Measurements from ENCODE around the gene S100A12.
"Not testable (repeated sequence)": the region's sequence is repeated elsewhere in the genome, so short reads cannot be mapped to it uniquely, and the experiment has no call there.

S100A12 gene

DNA sequence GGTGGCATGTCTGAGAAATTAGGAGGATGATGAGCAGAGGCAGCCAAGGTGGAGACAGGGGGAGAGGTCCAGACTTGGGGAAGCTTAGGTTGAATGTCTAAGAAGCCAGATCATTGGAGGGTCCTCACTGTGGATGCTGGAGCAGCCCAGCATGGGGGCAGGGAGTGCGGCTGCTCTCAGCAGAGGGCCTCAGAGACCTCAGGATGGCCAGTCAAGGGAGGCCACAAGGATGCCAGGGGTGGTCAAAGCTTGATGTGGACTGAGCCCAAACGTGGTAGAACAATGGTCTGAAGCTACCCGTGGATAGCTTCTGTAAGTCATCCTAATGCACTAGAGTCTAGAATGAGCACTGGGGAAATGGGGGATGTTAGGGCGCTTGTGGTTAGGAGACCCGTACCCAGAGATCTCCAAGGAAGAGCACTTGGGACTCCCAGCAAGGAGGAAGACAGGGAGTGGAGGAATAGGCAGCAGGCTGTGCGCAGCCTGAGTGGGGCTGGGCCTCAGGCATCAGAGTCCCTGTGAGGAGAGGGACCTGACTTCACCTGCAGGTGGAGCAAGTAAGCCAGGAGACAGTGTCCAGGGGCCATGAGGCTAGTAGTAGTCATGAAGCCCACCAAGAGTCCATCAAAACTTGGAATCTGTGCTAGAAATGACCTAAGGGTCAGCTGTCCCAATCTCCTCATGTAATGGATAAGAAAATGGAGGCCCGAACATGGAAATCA is 22.0 kb downstream of the S100A12 start:
- DNase-seq (ENCODE audit: low spot score), result peak; percentile 34

DNA sequence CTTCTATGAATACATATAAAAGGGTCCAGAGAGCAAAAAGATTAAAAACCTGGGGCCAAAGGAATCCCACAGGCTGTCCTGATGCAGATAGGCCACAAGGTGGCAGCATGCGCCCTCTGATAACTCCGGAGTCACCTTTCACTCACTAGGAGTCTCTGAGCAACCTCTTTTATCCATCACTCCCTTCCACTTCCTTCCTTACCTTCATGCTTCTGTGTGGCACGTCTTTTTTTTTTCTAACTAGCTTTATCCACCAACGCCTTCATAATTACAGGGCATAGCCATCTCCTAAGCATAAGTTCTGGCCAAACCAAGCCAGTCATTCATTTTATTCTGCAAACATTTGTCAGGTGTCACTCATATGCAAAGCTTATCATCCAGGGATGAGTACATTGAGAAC is 22.9 kb downstream of the S100A12 start:
- peak; percentile 65 for DNase-seq (ENCODE audit: low spot score)

DNA sequence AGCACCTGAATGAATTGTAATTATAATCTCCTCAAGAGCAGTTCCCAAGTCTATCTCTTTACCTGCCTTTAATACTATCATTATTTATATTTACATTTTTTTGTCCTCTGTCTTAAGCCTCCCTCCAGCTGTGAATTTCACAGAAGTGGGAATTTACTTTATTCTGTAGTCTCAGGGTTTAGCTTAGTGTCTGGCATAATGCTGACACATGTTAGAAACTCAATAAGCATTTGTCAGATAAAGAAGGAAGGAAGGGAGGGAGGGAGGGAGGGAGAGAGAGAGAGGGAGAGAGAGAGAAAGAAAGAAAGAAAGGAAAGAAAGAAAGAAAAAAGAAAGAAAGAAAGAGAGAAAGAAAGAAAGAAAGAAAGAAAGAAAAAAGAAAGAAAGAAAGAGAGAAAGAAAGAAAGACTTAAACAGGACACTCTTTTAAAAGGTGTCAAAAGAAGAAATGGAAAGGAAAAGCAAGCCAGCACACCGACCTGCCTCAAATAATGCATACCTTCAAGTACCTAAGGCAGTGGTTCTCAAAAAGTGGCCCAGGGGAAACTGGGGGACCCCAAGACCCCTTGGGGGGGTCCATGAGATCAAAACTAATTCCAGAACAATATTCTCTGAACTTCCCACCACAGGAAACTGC is 25.0 kb downstream of the S100A12 start:
- DNase-seq (ENCODE audit: low spot score), result no peak

DNA sequence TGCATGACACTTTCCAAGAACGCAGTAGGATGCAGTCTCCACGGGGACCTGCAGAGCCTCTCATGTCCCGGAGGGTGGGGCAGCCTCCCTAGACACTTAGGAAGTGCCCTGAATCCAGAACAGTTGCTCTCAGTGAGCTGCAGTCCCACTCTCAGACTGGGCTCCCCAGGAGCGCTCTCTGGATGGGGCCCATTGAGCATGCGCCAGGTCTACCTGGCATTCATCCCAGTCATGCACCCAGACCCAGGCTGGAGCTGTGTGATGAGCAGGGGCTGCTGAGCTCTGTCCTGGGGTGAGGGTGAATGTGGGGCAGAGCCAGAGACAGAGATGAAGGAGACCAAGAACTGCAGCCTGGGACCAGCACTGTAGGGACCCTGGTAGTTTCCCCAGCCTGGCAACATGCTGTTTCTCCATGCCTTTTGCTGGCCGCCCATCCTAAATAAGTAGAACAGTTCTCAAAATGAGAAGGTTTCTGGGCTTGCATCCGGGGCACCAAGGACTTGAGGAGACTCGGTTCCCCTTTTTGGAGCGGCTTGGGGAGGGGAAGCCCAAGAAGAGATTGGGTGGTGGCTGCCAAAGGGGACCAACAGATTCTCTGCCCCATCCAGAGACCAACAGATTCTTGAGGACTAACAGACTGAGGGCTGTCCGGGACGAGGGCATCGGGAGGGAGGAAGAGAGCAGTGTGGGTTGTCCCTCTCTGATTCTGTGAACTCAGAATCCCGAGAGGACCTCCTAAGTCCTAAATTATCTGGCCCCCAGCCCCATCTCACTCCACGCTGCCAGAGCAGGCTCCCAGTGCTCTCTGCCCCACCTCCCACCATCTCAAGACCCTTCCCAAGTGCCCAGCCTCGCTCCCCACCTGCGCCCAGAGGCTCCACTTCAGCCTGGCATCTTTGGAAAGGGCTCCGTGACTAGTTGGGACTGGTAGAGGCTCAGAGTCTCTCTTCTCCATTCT is 25.8 kb downstream of the S100A12 start:
- no peak for DNase-seq (ENCODE audit: low spot score)

DNA sequence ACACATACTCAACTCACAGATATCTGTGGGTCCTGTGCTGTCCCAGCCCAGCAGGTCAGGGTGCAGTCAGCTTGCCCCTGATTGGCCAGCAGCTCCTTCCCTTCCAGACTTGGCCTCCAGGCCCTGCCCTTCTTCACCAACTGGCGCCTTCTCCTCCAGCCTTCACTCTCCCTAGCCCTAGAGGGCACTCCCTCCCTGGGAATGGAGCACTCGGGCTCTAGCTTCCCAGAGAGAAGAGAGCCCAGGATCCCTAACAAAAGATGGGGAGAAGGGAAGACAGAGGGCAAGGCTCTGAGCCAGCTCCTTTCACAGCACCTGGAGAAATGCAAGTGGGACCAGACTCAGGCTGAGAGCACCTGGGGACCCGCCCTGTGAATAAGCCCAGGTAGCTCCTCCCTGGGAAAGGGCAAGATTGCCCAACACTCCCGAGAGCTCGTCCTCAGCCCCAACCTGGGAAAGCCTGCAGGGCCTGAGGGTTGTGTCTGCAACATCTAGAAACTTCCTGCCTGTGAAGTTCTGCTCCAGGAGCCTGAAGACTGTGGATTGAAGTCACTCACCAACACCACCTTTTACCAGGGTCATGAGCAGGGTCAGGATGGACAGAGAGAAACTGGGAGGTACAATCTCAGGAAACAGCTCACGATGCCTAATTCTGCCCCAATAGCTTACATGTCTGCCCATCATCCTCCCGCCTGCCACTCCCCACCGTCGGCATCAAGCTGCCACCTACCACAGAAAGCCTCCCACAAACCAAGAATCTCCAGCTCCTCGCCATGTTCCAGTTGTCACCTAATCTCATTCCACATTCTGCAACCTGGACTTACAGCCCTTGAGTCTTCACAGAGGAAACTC is 26.7 kb downstream of the S100A12 start, which contains the start of gene PGLYRP4:
PGLYRP4 (minus strand) TSS at position 331 of the 852 bp plus-strand sequence. CDS start 909 bp downstream, outside the sequence.
- no peak for DNase-seq (ENCODE audit: low spot score)

DNA sequence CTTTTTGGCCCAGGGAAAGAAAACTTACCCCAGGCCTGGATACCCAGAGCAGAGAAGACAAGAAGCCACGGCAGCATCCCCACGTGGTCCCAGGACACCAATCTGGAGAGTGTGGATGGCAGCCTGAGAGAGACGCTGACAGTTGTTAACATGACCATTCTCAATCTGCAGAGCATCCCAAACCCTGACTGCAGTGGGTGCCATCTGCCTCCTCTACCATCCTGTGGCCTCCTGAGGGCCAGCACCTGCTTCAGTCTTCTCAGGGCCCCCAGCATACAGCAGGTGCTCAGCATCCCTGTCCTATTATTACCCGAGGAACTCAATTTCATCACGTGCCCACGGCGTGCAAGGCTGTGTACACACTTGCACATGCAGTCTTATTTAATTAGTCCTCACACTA is 27.6 kb downstream of the S100A12 start:
- DNase-seq (ENCODE audit: low spot score), result no peak

DNA sequence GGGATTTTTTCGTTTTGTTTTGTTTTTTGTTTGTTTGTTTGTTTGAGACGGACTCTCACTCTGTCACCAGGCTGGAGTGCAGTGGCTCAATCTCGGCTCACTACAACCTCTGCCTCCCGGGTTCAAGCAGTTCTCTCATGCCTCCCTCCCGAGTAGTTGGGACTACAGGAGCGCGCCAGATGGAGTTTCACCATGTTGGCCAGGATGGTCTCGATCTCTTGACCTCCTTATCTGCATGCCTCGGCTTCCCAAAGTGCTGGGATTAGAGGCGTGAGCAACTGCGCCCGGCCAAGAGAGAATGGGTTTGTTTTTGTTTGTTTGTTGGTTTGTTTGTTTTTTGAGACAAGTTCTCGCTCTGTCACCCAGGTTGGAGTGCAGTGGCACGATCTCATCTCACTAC is 28.4 kb downstream of the S100A12 start:
- DNase-seq (ENCODE audit: low spot score), result not testable (repeated sequence)

DNA sequence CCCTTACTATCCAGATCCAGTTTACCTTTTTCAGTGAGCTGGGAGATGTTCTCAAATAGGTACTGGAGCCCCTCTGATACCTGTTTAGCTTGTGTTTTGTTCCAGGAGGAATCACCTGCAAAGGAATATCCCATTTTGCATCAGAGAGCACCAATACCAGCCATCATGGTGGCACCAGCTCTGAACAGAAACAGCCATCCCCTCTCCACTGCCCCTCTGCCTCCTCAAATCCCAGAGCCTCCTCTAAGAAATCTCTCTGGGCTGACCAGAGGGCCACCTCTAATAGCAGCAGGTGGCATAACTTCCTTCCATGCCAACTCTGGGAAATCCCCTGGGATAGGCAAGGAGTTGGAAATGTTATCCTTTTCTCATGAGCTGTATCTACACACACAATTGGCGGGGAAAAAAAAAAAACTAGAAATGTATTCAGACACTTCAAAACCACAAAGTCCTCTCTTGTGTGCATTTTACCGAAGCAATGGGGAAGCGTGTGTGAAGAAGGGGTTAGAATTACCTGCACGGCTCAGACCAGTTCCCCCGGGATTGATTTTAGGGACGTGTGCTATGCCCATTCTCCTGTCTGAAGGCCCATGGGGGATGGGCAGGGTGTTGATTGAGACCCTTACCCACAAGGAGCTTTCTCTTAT is 29.2 kb downstream of the S100A12 start:
- no peak for DNase-seq (ENCODE audit: low spot score)

DNA sequence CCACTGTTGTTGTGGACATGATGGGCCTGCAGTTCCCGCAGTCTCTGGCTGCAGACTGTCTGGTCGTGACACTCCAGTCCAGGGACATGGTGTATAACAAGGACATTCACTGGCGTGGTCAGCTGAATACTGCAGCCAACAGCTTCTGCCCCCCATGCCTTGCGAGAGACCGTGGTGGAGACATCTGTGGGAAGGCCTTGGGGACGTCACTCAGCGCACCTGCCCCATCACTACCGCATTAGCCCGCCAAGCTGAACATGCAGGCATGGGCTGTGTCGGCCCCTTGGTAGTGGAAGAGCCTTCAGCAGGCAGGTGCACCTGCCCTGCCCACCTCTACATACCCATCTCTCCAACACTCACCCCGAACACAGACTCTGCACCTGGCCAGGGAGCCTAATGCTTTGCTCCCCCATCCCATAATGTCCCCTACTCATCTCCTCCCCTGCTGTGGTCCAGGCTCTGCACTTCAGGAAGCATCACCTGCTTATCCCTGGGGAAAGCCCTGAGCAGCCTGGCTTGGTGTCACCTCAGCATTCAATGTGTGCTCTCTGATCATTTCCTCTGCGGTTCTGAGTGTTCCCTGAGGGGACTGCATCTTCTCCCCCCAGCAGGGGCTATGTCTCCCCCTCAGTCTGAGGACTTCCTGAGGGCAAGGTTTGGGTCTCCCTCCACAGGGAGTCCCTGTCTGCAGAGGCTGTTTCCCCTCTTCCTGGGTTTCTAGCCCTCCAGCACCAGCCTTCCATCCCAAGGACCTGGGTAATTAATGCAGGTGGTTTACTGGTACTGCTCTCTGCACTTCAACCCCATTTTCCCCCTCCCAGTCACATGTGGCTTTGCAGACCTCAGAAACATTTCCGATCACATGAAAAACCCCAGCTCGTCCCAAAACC is 30.0 kb downstream of the S100A12 start:
- no peak for DNase-seq (ENCODE audit: low spot score)

DNA sequence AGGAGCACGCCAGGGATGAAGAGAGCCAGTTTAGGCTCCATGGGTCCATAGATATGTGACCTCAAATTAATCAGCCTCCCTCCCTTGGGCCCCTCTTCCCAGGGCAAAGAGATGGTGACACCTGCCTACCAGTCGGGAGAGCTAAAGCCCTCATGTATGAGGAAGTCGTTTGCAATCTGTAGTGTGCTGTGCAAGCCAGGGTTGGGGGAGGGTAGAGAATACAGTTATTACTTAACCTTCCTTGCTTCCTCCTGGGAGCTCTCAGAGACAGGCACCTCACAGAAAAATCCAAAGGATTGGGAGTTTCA is 30.7 kb downstream of the S100A12 start:
- no peak for DNase-seq (ENCODE audit: low spot score)

DNA sequence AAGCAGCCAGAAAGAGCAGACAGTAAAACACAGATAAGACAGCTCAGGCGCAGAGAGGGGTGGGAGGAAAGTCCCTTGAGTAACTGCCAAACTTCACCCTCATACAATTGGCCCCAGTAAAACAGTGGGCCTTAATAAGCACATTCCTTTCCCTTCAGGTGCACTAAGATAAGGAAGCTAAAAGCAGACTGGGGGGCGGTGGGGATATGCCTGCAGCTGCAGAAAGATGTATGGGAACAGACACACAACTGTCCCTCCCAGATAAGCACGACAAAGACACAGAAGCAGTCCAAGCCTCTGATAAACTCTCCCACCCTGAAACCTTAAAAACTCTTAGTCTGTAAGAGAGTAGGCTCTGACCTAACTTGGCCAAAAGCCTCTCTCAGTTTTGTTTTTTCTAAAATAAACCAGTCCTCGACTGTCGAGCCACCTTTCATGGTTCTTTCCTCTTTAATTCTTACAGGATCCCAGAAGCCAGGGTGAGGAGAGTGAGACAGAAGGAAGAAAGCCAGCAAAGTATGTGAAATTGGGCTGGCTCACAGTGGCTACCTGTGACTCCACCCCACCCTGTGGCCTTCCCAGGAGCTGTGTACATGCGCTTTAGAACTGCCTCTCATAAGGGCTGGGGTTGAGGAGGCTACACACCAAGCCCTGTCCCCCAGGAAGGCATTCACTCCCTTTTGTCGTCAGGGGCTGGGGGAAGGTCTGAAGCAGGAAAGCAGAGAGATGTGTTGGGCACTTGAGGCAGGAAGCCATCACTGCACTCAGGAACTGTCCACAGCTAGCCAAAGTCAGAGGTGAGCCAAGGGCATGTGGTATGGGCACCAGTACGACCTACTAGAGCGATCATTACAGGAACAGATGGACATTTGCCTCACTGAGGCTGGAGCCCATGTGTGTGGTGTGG is 31.4 kb downstream of the S100A12 start:
- DNase-seq (ENCODE audit: low spot score), result no peak

DNA sequence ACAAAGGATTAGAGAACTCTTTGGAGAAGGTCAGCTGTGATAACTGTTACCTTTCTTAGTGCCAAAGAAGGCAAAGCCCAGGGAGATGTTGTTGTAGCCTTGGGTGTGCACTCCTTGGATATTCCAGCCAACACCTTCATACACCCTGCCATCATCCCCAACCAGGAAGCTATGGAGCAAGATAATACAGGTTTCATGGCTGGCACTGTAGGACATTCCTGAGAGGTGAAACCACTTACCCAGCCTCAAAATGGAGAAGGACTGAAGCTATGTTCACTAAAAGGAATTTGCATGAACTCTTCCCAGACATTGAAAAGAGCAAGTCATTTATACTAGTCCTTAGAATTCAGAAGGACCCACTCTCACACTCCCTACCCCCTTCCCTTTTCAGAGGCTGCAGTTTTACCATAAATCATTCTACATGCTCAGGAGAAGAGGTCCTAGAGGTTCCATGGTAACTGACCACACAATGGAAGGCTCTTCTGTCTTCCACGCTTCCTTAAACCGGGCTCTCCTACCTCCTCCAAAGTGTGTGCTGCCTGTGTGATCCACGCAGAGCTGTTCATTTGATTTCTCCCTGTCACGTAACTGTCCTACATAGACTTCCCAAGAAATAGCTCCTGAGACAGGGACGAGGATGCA is 32.3 kb downstream of the S100A12 start:
- DNase-seq (ENCODE audit: low spot score), result no peak

DNA sequence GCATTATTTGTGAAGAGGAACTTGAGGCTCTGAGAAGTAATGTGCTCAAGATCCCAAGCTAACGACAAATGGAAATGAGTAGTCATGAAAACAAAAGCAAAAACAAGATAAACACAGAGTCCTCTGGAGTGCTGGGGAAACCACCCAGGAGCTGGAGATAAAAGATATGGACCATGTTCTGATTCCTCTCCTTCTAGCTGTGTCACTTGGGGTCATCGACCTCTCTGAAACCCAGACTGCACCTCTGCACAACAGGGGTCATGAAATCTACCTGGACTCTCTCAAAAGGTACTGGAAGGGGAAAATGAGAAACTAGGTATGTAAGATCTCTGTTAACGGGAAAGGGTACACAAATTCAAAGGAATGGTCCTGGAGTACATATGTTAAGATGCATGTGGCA is 33.2 kb downstream of the S100A12 start:
- no peak for DNase-seq (ENCODE audit: low spot score)

DNA sequence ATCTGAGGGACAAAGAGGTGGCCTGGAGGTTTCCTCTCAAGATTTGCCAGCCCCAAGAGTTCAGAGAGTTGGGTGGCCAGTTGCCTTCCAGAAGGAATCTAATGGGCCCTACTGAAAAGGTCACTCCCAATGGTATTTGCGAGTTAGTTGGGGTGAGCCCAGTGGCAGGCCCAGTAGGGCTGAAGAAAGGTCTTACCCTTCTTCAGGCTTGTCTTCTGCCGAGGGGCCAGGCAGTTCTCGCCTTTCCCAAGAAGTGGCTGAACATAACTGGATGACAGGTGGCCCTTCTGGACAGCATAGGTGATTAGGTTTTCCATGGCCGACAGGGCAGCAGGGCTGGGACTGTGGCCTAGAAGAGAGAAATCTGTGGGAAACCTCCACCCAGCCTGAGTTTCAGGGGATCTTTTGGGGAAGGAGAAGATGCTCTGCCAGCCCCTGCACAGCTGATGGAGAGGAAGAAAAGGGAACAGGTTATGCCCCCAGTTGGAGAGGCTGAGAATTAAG is 33.9 kb downstream of the S100A12 start:
- DNase-seq (ENCODE audit: low spot score), result no peak

DNA sequence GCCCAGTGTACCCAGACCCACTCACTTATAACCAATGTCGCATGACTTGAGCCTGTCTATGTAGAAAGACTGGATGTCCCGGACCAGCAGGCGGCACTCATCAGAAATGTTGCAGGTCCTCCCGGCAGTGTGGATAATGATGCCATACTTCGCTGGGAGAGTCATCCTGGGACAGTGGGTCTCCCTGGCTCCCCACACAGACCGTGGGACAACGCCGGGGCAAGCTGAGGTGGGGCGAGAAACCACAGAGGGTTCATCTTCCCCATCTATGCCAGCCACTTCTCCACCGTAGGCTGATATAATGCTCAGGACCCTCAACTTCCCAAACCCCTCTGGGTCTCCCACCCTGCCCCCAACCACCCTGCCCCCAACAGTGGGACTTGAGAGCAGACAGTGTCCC is 35.1 kb downstream of the S100A12 start:
- DNase-seq (ENCODE audit: low spot score), result no peak

DNA sequence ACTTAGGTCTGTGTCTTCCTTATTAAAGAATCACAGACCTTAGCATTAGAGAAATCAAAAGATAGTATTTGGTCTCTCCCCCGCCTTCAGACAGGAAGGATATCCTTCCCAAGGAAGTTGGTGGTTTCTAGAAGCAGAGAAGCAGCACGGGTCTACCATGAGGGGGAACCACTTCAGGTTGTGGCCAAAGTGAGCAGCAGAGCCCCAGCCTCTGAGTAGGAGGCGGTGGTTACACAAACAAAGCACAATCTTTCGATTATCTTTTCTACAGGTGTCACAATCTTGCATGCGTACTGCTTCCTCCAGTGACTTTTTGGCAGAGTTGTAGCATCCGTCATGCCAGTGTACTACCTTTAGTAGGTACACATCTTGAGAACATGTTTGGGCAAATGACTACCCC is 35.6 kb downstream of the S100A12 start:
- no peak for DNase-seq (ENCODE audit: low spot score)

DNA sequence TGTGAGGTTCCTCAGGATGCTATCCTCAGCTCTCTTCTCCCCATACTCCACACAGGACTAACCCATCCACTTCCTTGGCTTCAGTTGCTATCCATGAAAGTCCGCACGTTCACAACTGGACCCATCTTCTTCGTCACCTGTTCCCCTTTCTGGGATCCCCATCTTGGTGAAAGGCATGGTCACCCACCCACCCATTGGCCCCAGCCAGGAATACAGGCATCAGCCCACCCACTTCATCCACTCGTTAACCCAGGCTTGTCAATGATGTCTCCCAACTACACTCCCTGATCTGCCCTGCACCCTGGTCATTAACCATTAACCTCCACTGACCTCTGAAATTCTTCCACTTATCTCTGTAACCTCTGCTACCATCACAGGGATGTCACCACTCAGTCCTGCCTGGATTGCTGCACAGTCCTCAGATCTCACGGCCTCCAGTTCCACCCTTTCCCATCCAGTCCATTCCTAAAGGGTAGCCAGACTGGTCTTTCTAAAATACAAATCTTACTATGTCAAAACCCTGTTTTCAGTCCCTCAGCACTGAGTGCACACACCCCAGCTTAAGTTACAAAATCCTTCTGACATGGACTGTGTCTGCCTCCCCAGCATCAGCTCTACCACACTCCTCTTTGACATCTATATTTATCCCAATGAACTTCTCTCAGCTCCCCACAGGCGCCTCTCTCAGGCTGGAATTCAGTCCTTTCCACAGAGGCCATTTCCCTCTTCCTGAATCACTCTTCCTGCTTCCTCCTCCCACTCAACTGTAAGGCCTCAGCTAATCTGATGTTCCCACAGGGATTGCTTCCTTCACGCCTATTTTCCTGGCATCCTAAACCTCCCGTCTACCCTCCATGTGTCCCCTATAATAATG is 37.2 kb downstream of the S100A12 start:
- DNase-seq (ENCODE audit: low spot score), result no peak

All from SK-N-DZ (cell line).